ENCODE results near the gene FAR2.

GRCh38 chr12:29376118-29376517, 227.0 kb downstream of the FAR2 start:
- no peak for TF ChIP-seq CTCF (IDR thresholded peaks at IDR 0.05)
- TF ChIP-seq POLR2A (IDR thresholded peaks at IDR 0.05): no peak
